Pancreas (tissue), 10 donors: ENCODE measurements around the gene SMARCD3. TPM values are rescaled to one million over a fixed set of nuclear protein-coding genes. Genes with fewer than 3 reads are reported as not detected.

Source experiments
- ATAC-seq, 4 donors: fragments of 200-7000 bp; cut with Tn5 transposase; one replicate each; pipeline versions ENCODE4 v1.8.0 to v1.9.1; 2020; ENCODE audit warnings: mild to moderate bottlenecking in 4 of 4, moderate library complexity in 4 of 4
- DNase-seq, 6 donors: peaks; one replicate each; pipeline ENCODE4 v3.0.0-alpha.2; 2020
- FAIRE-seq: peaks from 2 replicates; lab custom pipeline; 2012; peaks lifted over from hg19 to GRCh38; lab: Jason Lieb, UNC
- H3K27ac ChIP-seq, 4 donors: fragments of 200-600 bp; sonication (generic); 1 replicate in 3 of 4; 2 replicates in 1 of 4; pipeline versions ENCODE4 v1.5.0 to v1.8.0; 2020
- H3K27me3 ChIP-seq, 4 donors: fragments of 200-600 bp; one replicate each; pipeline ENCODE4 v1.8.0; 2021
- H3K36me3 ChIP-seq, 3 donors: fragments of 200-600 bp; sonication (generic) in 1 of 3; one replicate each; pipeline versions ENCODE4 v1.5.0 to v1.8.0; 2020 to 2021
- H3K4me1 ChIP-seq, 3 donors: fragments of 200-600 bp; one replicate each; pipeline ENCODE4 v1.8.0; 2021
- H3K4me3 ChIP-seq, 4 donors: fragments of 200-600 bp; sonication (generic) in 2 of 4; one replicate each; pipeline versions ENCODE4 v1.5.0 to v1.8.0; 2020 to 2021
- H3K9me3 ChIP-seq, 4 donors: fragments of 200-600 bp; one replicate each; pipeline ENCODE4 v1.8.0; 2021
- WGBS, 2 donors: extraction: QIAGEN DNeasy Blood & Tissue Kit; methylation state at CpG; one replicate each; pipeline ENCODE4 v1.1.7; 2013; 5-methylcytosine and 5-hydroxymethylcytosine counted together
- intact Hi-C, 3 donors: fragments of 100-400 bp; cut with DNase I; formaldehyde crosslinking; loops; one replicate each; pipeline versions ENCODE4 v1.11.1 to v1.14.2; 2022
- polyA plus RNA-seq, 2 donors: library from polyadenylated mRNA; stranded (reverse); fragments of 200-250 nt; gene quantifications; one replicate each; pipeline ENCODE4 v1.2.3, GENCODE V29; 2013
- total RNA-seq, 6 donors: library from RNA; stranded (reverse); fragmentation: NEBNext Ultra II Directional in 4 of 6; extraction: Animal tissue kit (Norgen Biotek cat#: 25700) in 4 of 6; gene quantifications; one replicate each; pipeline versions ENCODE4 v1.2.1 to v1.2.4, GENCODE V29; 2021 to 2023
- TF ChIP-seq, protein P1 (sequence below), 4 donors: fragments of 200-600 bp; sonication (generic) in 3 of 4; IDR thresholded peaks; one replicate each; pipeline versions ENCODE4 v1.5.0 to v1.8.0; 2021; ENCODE audit warnings: antibody characterized with exemption in 4 of 4
- donor health status: healthy with polysubstance abuse.
- donor health status: DM: no; HTN: no; CAD: no; lungs with moderate emphysema.
- donor health status: DM: no; HTN: no; CAD: no.
- donor health status: control.
- donor health status: control.
- donor health status: Bipolar disorder and iron deficiency.
- donor health status: DM: yes; HTN: yes; CAD: no.
- donor health status: DM: no; HTN: no; CAD: no.
- donor health status: DM: no; HTN: no; CAD: no.
- donor health status: DM: yes; HTN: yes; CAD: no.

The SMARCD3 gene
- total and polyA plus RNA-seq, 8 donors, result 13.0 to 69.9 (median 22.7) TPM

DNA sequence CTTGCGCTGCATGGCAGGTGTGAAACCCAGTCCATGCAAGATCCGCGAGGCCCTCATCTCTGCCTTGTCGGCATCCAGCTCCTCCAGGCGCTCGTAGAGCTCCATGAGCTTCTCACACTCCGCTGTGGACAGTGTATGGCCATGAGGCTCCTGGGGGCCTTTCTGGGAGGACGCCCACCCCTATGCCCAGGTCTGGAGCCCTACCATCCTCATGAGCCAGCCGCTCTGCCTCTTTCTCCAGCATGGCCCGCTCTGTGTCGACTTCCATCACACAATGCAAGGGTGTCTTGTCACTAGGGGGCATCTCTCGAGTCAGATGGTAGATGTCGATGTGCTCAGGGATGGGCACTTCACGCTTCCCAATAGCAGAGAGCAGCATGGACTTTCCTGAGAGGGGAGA lies 24.8 kb downstream of the SMARCD3 start:
- FAIRE-seq, result no peak
- Histone ChIP-seq H3K4me1 (peaks cover 0 to 18% (median 0%) of the 10 kb centered on the region in 3 donors), H3K9me3 (no peaks in the 10 kb centered on the region), H3K36me3 (peaks cover 0 to 42% (median 0%) of the 10 kb centered on the region in 3 donors), H3K27ac (no peak overlapping the region), H3K27me3 (no peaks in the 10 kb centered on the region), H3K4me3 (no peak overlapping the region)
- no peak for DNase-seq
- TF ChIP-seq, protein P1, sequence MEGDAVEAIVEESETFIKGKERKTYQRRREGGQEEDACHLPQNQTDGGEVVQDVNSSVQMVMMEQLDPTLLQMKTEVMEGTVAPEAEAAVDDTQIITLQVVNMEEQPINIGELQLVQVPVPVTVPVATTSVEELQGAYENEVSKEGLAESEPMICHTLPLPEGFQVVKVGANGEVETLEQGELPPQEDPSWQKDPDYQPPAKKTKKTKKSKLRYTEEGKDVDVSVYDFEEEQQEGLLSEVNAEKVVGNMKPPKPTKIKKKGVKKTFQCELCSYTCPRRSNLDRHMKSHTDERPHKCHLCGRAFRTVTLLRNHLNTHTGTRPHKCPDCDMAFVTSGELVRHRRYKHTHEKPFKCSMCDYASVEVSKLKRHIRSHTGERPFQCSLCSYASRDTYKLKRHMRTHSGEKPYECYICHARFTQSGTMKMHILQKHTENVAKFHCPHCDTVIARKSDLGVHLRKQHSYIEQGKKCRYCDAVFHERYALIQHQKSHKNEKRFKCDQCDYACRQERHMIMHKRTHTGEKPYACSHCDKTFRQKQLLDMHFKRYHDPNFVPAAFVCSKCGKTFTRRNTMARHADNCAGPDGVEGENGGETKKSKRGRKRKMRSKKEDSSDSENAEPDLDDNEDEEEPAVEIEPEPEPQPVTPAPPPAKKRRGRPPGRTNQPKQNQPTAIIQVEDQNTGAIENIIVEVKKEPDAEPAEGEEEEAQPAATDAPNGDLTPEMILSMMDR (IDR thresholded peaks at IDR 0.05), result no peak
- WGBS, 2 donors, result 92% methylated on average over 14 of the region's 14 CpGs
- no peak for ATAC-seq
- intact Hi-C loops, result no loop called here

DNA sequence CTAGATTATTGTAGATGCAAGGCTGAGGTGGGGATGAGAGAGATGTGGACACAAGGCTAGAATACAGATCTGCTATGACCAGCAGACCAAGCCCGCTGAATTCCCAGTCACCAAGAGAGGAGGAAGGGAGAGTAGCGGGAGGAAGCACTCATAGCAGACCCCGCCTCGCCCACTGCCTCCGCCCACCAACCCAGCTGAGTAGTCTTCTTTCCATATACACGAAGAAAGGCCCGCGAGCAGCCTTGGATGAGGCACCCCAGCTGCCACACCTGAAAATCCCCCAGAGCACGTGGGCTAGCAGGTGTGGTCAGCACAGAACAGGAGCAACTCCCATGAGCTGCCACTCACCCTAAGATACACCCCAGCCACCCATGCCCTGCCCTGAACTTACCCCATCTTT lies 30.3 kb downstream of the SMARCD3 start:
- DNase-seq (no peak), FAIRE-seq (no peak), ATAC-seq (no peak)
- H3K9me3 ChIP-seq, result no peaks in the 10 kb centered on the region
- intact Hi-C loops, result no loop called here
- no peak overlapping the region for H3K4me3 ChIP-seq
- TF ChIP-seq, protein P1 (IDR thresholded peaks at IDR 0.05), result no peak
- no peaks in the 10 kb centered on the region for H3K27me3 ChIP-seq
- WGBS, 2 donors, result 93 to 94% methylated on average over 9 of the region's 9 CpGs
- H3K4me1 ChIP-seq, result no peaks in the 10 kb centered on the region
- peaks cover 0 to 74% (median 14%) of the 10 kb centered on the region in 3 donors for H3K36me3 ChIP-seq
- H3K27ac ChIP-seq, result no peak overlapping the region

DNA sequence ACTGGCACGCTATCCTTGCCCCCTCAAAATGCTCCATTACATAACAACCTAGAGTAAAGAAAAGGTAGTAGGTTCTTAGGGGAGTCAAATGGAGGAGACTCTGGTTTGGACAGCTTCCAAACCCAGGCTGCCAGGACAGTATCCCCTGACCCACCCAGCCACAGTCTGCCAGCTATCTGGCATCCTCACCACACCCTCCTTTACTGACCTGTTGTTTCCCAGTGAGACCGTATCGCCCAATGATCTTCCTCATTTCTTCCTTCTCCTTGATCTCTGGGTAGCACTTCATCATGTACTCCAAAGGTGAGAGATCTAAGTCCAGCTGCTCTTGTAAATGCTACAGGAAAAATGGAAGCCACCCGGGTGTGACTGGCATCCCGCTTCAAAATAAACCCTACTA lies 33.1 kb downstream of the SMARCD3 start:
- intact Hi-C loops, result no loop called here
- DNase-seq (no peak), FAIRE-seq (no peak), ATAC-seq (no peak)
- Histone ChIP-seq H3K36me3 (peaks cover 0 to 50% (median 14%) of the 10 kb centered on the region in 3 donors), H3K27me3 (no peaks in the 10 kb centered on the region), H3K4me3 (no peak overlapping the region), H3K9me3 (no peaks in the 10 kb centered on the region), H3K4me1 (no peaks in the 10 kb centered on the region), H3K27ac (no peak overlapping the region)
- TF ChIP-seq, protein P1 (IDR thresholded peaks at IDR 0.05), result no peak
- 96 to 97% methylated on average over 5 of the region's 5 CpGs for WGBS, 2 donors

DNA sequence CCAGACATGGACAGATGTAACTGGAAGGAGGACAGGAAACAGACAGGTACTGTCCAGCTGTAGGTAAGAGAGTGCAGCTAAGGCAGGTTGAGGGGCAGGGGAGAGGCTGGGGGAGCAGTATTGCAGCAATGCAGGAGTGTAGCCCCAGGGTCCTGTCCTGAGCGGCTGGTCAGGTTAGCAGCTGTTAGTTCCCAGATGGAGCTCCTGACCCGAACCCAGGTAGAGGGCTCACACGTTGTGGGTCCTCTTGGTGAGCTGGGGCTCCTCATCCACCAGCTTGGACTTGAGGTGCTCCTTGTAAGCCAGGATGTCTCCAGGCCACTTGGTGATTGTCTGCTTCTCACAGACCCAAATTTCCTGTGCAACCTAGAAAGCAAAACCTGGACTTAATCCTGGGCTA lies 34.7 kb downstream of the SMARCD3 start:
- TF ChIP-seq, protein P1 (IDR thresholded peaks at IDR 0.05), result no peak
- Histone ChIP-seq H3K36me3 (peaks cover 0 to 44% (median 14%) of the 10 kb centered on the region in 3 donors), H3K9me3 (no peaks in the 10 kb centered on the region), H3K27me3 (no peaks in the 10 kb centered on the region), H3K4me3 (no peak overlapping the region), H3K4me1 (no peaks in the 10 kb centered on the region), H3K27ac (no peak overlapping the region)
- WGBS, 2 donors, result 69 to 78% methylated on average over 3 of the region's 3 CpGs
- FAIRE-seq, result no peak
- no peak for DNase-seq
- no peak for ATAC-seq
- intact Hi-C loops, result no loop called here

DNA sequence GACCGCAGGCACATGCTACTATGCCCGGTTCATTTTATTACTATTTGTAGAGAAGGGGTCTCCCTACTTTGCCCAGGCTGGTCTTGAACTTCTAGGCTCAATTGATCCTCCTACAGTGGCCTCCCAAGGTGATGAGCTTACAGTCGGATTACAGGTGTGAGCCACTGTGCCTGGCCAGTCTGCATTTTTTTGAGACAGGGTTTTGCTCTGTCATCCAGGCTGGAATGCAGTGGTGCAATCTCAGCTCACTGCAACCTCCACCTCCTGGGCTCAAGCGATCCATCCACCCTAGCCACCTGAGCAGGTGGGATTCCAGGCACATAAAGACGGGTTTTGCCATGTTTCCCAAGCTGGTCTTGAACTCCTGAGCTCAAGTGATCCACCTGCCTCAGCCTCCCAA lies 35.9 kb downstream of the SMARCD3 start:
- H3K27me3 ChIP-seq, result no peaks in the 10 kb centered on the region
- TF ChIP-seq, protein P1 (IDR thresholded peaks at IDR 0.05), result no peak
- H3K9me3 ChIP-seq, result no peaks in the 10 kb centered on the region
- peaks cover 0 to 38% (median 14%) of the 10 kb centered on the region in 3 donors for H3K36me3 ChIP-seq
- H3K4me3 ChIP-seq, result no peak overlapping the region
- H3K4me1 ChIP-seq, result no peaks in the 10 kb centered on the region
- intact Hi-C loops, result no loop called here
- no peak for DNase-seq
- no peak overlapping the region for H3K27ac ChIP-seq
- no peak for FAIRE-seq
- 66 to 80% methylated on average over 5 of the region's 5 CpGs for WGBS, 2 donors
- ATAC-seq, result no peak
